Neural crest cell (in vitro differentiated cells): Measurements from ENCODE around the gene ANKRD7. TPM values are rescaled to one million over a fixed set of nuclear protein-coding genes. Genes with fewer than 3 reads are reported as not detected.

Experiments
- DNase-seq: peaks from one replicate; pipeline ENCODE4 v3.0.0; 2021; ENCODE audit warnings: low read depth, mixed read lengths, low spot score
- H3K27ac Mint-ChIP-seq: one replicate; pipeline ENCODE4 v1.8.0; 2021; ENCODE audit warnings: mild to moderate bottlenecking, mixed read lengths; ENCODE audit not compliant: unreplicated experiment
- H3K27me3 Mint-ChIP-seq: 2 replicates; pipeline ENCODE4 v1.8.0; 2021; ENCODE audit warnings: low read depth, mild to moderate bottlenecking, mixed read lengths
- H3K36me3 Mint-ChIP-seq: 2 replicates; pipeline ENCODE4 v1.8.0; 2021; ENCODE audit warnings: low read depth, mild to moderate bottlenecking, mixed read lengths
- H3K4me1 Mint-ChIP-seq: 2 replicates; pipeline ENCODE4 v1.8.0; 2021; ENCODE audit warnings: mixed read lengths
- H3K4me3 Mint-ChIP-seq: one replicate; pipeline ENCODE4 v1.8.0; 2021; ENCODE audit warnings: mild to moderate bottlenecking, mixed read lengths
- H3K9me3 Mint-ChIP-seq: 2 replicates; pipeline ENCODE4 v1.8.0; 2021; ENCODE audit warnings: mixed read lengths
- total RNA-seq: library from RNA; stranded (reverse); gene quantifications from 2 replicates; pipeline ENCODE4 v1.2.1, GENCODE V29; 2021
- TF ChIP-seq, protein P1 (sequence below): fragments of 200-600 bp; sonication (generic); conservative IDR thresholded peaks from 2 replicates; pipeline ENCODE4 v1.5.0; 2021; ENCODE audit warnings: antibody characterized with exemption, mild to moderate bottlenecking

ANKRD7 gene
- total RNA-seq, 1 donor from 2014 or later: not detected

DNA sequence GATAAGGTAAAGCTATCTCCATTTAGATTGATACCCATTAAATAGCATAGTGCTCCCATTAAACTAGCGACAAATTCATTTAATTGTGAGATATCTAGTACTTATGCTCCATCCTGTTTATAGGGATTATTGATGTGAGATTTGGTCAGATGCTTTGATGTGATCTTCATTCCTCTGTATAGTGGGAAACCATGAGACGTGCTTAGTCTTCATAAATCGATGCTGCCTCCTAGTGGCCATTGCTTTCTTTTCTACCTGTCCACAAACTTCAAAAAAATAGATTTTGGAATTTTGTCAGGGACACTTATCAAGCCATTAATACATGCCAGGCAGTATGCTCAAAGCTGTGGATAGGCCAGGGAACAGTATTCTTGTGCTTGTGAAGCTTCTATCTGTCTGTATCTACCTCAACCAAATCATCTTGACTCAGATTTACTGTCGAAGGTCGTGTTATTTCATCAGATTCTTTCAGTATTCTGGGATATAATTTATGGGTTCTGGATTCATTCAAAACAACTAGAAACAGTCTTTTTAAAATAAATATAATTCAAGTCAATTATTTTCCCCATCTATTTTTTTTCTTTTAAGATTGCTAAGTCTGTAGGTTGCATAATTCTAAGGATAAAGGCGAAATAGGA lies 28.5 kb upstream of the ANKRD7 start:
- DNase-seq: peak; percentile 60
- Mint-ChIP-seq H3K4me1 (no peaks in the 10 kb centered on the region), H3K9me3 (no peaks in the 10 kb centered on the region), H3K4me3 (no peak overlapping the region), H3K27me3 (no peaks in the 10 kb centered on the region), H3K36me3 (peaks cover 5% of the 10 kb centered on the region), H3K27ac (no peak overlapping the region)
- TF ChIP-seq, protein P1, sequence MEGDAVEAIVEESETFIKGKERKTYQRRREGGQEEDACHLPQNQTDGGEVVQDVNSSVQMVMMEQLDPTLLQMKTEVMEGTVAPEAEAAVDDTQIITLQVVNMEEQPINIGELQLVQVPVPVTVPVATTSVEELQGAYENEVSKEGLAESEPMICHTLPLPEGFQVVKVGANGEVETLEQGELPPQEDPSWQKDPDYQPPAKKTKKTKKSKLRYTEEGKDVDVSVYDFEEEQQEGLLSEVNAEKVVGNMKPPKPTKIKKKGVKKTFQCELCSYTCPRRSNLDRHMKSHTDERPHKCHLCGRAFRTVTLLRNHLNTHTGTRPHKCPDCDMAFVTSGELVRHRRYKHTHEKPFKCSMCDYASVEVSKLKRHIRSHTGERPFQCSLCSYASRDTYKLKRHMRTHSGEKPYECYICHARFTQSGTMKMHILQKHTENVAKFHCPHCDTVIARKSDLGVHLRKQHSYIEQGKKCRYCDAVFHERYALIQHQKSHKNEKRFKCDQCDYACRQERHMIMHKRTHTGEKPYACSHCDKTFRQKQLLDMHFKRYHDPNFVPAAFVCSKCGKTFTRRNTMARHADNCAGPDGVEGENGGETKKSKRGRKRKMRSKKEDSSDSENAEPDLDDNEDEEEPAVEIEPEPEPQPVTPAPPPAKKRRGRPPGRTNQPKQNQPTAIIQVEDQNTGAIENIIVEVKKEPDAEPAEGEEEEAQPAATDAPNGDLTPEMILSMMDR: peak; percentile 80

DNA sequence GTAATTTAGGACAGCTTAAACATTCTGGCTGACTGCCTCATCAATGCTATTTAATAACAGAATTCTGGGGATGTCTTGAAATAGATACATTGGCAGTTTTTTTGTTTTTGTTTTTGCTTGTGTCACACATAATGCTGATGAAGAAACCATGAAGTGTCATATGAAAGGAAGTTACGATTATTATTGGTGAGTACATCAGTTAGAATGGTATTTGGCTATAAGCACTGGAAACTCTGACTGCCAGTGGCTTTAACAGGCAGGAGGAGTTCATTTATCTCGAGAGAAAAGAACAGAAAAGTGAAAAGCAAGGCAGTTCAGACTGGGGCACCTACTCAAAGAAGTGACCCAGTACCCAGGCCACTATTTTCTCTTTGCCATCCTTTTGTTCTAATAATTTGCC lies 22.4 kb upstream of the ANKRD7 start:
- no peak for DNase-seq
- TF ChIP-seq, protein P1: no peak
- Mint-ChIP-seq H3K36me3 (no peaks in the 10 kb centered on the region), H3K4me1 (no peaks in the 10 kb centered on the region), H3K27ac (peak overlapping the region; percentile 23), H3K4me3 (no peak overlapping the region), H3K9me3 (no peaks in the 10 kb centered on the region), H3K27me3 (no peaks in the 10 kb centered on the region)

DNA sequence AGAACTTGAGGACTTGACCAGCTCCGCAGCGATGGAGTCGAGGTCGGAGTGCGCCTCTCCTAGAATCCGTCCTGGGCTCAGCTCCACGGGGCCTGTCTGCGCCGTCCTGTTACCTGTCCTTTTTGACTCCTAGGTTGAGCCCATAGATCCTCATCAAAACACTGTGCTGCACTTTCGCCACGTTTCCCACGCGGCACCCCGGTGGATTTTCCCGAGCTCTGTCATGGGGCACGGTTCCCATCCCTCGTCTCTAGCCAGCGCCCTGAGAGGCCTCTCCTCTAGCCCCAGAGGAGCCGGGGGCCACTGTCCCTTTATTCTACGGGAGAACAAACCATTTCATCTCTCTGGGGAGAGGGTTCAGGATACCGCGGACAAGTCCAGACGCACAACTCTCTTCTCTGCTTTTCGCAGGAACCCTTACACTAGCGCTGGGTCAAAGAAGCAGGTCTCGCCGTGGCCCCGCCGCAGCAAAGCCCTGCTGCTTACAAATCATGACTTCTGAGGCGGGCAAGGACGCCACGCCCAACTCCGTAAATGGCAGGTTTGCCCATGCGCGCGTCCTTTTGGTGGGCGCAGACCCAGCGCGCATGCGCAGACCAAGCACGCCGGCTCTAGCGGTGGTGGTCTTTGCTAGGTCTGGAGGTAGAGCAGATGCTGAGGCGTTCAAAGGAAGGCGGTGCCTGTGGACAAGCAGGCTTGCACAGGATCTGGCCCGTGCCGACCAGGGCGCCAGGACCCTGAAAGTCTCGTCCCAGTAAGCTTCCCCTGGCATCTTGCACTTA lies 10.3 kb upstream of the ANKRD7 start:
- TF ChIP-seq, protein P1: no peak
- no peaks in the 10 kb centered on the region for H3K4me1 Mint-ChIP-seq
- DNase-seq: no peak
- H3K27me3 Mint-ChIP-seq: no peaks in the 10 kb centered on the region
- no peak overlapping the region for H3K4me3 Mint-ChIP-seq
- H3K36me3 Mint-ChIP-seq: no peaks in the 10 kb centered on the region
- no peak overlapping the region for H3K27ac Mint-ChIP-seq
- H3K9me3 Mint-ChIP-seq: peaks cover 4% of the 10 kb centered on the region

DNA sequence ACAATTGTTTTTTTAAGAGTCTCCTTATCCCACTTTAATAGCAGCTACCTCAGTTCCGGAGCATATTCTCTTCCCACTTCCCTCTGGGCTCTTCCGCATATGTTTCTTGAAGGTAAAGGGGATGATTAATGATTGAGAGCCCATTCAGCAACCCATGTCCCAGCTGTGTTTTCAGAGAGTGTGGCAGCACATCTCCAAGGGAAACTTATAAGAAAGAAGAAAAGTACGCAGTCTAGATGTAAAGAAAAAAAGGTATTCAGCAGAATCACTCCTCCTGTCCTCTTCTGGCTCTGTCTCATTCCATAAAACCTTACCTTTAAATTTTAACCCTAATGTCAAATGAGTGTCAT lies 9.7 kb upstream of the ANKRD7 start:
- Mint-ChIP-seq H3K9me3 (peaks cover 4% of the 10 kb centered on the region), H3K36me3 (no peaks in the 10 kb centered on the region), H3K4me3 (no peak overlapping the region), H3K27ac (no peak overlapping the region), H3K4me1 (no peaks in the 10 kb centered on the region), H3K27me3 (no peaks in the 10 kb centered on the region)
- no peak for DNase-seq
- TF ChIP-seq, protein P1: no peak

DNA sequence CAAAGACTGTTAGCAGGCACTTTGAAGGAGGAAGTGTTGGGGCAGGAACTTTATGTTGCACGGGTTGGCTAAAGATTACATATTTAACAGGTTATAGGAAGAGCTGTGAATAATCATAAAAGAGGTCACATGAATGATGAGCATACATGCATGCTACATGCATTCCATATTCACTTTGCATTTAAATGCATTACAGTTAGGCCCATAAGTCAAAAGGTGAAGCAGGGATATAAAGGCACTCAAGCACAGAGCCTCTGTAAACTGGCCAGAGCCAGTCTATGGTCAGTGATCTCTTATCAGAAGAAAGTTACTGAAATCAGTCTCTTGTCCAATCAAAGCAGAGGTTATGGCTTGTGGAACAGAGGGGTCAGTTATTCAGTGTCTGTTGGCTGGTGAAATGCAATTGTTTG lies 7.3 kb upstream of the ANKRD7 start:
- peaks cover 4% of the 10 kb centered on the region for H3K9me3 Mint-ChIP-seq
- H3K4me1 Mint-ChIP-seq: no peaks in the 10 kb centered on the region
- no peak for DNase-seq
- H3K27me3 Mint-ChIP-seq: no peaks in the 10 kb centered on the region
- no peak overlapping the region for H3K4me3 Mint-ChIP-seq
- H3K36me3 Mint-ChIP-seq: no peaks in the 10 kb centered on the region
- TF ChIP-seq, protein P1: no peak
- no peak overlapping the region for H3K27ac Mint-ChIP-seq
